ENCODE results near the gene TMEM145.

- TF ChIP-seq RARB (CRISPR knock-in tag; IDR thresholded peaks at IDR 0.05), result no peak
- no peak for TF ChIP-seq ZFP3 (CRISPR knock-in tag; IDR thresholded peaks at IDR 0.05)
- TF ChIP-seq, protein P1, sequence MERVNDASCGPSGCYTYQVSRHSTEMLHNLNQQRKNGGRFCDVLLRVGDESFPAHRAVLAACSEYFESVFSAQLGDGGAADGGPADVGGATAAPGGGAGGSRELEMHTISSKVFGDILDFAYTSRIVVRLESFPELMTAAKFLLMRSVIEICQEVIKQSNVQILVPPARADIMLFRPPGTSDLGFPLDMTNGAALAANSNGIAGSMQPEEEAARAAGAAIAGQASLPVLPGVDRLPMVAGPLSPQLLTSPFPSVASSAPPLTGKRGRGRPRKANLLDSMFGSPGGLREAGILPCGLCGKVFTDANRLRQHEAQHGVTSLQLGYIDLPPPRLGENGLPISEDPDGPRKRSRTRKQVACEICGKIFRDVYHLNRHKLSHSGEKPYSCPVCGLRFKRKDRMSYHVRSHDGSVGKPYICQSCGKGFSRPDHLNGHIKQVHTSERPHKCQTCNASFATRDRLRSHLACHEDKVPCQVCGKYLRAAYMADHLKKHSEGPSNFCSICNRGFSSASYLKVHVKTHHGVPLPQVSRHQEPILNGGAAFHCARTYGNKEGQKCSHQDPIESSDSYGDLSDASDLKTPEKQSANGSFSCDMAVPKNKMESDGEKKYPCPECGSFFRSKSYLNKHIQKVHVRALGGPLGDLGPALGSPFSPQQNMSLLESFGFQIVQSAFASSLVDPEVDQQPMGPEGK (CRISPR knock-in tag; IDR thresholded peaks at IDR 0.05; ENCODE audit: borderline replicate concordance), result no peak
Measured at GRCh38 chr19:42295831-42296525, 17.1 kb upstream of the TMEM145 start.
